HG03521 (cell line): ENCODE measurements around the gene CCDC172.
"Not testable (repeated sequence)": the region's sequence is repeated elsewhere in the genome, so short reads cannot be mapped to it uniquely, and the experiment has no call there.

Experiments used
- ATAC-seq: cut with Tn5 transposase; IDR thresholded peaks from one replicate; pipeline ENCODE4 v1.9.1; 2021; ENCODE audit warnings: mild to moderate bottlenecking, moderate library complexity; ENCODE audit not compliant: unreplicated experiment

The CCDC172 gene

DNA sequence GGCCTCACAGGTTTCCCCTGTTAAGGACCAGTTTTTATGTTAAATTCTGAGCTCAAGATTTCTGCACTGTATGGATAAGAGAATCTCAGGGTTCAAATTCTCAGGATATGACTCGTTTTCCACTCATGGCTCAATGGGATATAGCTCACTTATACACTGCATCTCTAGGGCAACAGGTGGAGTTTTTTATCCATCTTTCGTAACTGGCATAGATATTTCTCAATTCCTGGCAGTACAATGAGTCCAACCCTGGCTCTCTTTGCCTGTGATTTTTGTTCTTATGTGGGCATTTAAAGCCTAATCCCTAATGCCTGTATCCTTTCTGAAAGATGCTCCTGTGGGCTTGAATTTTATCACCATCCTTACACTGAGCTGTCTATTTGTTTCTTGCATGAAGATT, 7.6 kb downstream of the CCDC172 start:
- ATAC-seq, result no peak

DNA sequence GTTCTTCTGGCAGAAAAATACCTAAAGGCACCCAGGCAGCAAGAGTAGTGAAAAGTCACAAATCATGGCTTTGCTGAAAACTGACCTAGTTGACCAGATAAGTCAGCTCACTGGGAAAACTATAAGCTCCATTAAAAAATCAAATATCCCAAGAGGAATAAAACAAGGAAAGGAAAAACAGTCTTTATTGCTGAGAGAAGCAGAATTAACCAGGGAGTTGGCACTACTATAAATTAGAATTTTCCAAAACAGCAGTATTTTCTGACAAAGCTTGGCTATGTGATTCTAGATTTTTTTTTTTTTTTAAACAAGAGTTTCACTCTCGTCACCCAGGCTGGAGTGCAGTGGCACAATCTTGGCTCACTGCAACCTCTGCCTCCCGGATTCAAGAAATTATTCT, 12.6 kb downstream of the CCDC172 start:
- no peak for ATAC-seq

DNA sequence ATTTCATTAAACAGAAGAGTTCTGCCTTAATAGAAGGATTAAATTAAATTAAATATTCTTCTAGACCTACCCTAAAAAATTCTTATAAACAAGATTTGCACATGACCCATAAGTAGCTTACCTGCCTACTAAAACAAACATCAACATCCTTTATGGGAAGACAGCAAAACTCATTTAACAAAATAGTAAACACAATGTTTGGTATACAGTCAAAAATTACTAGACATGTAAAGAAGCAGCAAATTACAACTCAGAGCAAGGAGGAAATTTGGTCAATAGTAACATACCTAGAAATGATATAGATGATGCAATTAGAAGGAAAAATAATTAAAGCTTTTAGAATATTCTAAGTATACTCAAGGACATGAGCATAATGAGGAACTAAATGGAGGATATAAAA, 27.9 kb downstream of the CCDC172 start:
- no peak for ATAC-seq

DNA sequence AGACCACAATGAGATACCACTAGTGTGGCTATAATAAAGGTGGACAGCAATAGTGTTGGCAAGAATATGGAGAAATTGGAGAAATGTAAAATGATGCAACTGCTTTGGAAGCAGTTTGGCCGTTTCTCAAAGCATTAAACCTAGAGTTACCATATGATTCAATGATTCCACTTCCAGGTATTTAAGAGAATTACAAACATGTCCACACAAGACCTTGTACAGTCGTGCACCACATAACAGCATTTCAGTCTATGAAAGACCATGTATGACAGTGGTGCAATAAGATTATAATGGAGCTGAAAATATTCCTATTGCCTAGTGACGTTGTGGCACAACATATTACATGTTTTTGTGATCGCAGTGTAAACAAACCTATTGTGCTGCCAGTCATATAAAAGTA, 29.6 kb downstream of the CCDC172 start:
- no peak for ATAC-seq

DNA sequence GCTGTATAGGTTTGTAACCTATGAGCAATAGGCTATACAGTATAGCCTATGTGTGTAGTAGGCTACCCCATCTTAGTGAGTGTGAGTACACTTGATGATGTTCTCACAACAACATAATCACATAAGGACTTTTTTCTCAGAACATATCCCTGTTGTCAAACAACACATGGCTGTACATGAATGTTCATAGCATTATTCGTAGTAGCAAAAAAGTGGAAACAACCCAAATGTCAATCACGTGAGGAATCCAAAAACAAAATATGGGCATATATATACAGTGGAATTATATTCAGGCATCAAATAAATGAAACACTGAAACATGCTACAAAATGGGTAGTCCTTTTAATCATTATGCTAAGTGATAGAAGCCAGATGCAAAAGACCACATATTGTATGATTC, 31.1 kb downstream of the CCDC172 start:
- ATAC-seq, result no peak

DNA sequence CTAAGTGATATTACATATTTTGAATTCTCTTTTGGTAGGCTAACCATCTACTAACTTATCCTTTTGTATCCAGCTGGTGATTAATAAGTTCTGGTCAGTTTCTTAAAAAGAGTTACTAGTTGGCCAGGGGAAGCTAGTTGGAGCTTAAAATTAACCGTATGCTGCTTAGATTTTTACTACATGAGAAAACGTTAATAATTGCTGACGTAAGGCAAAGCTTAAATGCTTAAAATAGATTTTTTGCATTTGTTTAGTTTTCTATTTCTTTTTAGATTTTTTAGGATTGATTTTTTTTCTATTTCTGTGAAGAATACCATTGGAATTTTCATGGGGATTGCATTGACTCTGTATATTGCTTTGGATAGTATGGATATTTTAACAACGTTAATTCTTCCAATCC, 32.6 kb downstream of the CCDC172 start:
- no peak for ATAC-seq

DNA sequence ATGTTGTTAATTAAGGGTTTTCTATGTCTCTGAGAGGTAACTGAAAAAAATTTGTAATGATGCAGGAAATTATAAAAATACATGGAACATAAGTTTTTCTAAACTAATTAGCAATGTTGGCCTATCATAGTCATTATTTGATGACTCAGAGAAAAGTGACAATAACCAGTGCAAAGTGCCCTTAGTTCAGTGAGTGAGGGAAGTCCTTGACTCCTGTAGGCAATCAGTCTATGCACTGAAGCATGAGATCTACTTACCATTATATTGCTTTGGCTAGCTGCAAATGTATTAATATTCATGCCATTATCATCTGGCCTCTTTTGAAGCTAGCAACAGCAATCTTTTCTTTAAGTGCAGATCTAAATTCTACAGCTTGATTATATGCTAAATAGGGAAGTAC, 40.6 kb downstream of the CCDC172 start:
- ATAC-seq, result no peak

DNA sequence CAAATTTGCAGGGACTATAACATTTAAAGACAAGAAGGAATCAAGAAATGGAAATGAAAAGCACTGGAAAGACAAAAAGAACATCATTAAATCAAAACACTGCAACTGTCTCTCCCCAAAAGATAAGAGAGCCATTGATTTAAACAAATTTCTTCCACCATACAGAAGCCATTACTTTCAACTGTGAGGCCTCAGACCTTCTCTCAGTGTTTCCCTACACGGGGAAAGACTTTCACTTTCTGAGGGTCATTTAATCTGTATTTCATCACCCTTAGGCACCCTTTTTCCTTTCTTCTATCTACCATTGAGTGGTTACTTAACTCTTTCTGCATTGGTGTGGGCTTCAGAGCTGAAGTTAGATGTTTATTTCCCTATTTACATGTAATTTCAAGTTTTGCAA, 47.5 kb downstream of the CCDC172 start:
- no peak for ATAC-seq

DNA sequence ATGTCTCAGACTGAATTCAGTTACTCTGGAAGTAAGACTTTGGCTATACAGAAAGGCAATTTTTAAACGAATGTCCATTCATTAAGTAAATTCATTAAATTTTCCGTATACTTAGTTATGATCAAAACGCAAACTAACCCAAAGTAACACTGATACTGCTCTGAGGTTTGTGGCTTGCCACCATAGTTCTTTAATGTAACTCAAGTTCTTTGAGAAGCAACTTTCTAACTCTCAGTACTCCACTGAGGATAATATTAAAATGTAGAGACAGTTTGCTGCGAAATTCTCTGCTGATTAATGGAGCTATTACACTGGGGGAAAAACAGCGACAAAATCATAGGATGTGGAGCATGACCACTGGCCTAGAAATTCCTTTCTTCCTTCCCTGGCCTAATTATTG, 58.0 kb downstream of the CCDC172 start:
- ATAC-seq, result no peak

DNA sequence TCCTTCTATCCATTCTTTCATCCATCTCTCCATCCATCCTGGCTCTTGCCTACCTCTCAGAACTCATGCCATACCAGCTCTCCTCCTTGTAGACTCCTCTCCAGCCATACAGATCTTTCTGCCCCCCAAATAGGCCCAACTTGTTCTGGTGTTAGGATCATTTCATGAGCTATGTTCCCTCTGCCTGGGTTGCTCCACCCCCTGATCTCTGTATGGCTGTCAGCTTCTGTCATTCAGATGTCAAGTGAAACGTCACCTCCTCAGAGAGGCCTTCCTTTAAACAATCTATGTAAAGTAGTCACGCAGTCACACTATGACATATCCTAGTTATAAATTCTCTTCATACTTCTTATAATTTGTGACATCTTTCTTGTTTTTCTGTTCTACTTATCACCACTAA, 61.1 kb downstream of the CCDC172 start:
- ATAC-seq, result no peak

DNA sequence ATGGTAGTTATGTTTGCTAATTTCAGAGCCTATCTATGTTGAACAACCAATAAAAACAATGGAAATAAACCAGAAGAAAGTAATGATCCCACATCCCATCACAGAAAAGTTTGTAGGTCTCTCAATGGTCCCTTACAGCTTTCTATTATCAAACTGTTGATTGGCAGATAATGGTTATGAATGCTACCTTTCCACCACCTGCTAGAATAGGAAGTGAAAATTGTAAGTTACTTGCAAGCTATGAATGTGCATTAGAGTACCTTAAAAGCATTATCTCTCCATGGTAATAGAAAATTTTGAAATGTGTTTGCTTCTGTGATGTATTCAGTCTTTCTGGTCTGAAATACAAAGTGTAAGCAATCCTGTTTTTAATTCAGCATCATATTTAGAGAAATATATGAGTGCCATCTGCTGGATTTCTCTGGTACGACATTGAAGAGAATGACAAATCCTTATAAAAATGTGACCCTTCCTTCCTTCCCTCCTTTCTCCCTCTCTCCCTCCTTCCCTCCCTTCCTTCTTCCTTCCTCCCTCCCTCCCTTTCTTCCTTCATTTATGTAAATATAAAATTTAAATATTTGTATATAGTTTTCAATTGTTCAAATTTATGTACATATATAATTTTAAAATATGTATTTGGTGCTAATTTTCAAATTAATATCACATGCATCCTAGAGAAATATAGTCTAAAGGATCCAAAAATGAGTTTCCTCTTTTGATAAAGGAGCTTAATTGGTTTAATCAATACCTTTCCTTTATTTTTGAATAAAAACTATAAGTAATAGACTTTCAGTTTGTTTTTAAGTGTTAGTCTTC, 62.0 kb downstream of the CCDC172 start:
- ATAC-seq, result no peak

DNA sequence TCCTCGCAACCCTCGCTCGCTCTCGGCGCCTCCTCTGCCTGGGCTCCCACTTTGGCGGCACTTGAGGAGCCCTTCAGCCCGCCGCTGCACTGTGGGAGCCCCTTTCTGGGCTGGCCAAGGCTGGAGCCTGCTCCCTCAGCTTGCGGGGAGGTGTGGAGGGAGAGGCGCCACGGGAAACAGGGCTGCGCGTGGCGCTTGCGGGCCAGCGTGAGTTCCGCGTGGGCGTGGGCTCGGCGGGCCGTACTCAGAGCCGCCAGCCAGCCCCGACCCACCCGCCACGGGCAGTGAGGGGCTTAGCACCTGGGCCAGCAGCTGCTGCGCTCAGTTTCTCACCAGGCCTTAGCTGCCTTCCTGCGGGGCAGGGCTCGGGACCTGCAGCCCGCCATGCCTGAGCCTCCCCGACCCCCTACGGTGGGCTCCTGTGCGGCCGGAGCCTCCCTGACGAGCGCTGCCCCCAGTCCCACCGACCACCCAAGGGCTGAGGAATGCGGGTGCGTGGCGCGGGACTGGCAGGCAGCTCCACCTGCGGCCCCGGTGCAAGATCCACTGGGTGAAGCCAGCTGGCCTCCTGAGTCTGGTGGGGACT, 69.1 kb downstream of the CCDC172 start:
- ATAC-seq, result not testable (repeated sequence)

DNA sequence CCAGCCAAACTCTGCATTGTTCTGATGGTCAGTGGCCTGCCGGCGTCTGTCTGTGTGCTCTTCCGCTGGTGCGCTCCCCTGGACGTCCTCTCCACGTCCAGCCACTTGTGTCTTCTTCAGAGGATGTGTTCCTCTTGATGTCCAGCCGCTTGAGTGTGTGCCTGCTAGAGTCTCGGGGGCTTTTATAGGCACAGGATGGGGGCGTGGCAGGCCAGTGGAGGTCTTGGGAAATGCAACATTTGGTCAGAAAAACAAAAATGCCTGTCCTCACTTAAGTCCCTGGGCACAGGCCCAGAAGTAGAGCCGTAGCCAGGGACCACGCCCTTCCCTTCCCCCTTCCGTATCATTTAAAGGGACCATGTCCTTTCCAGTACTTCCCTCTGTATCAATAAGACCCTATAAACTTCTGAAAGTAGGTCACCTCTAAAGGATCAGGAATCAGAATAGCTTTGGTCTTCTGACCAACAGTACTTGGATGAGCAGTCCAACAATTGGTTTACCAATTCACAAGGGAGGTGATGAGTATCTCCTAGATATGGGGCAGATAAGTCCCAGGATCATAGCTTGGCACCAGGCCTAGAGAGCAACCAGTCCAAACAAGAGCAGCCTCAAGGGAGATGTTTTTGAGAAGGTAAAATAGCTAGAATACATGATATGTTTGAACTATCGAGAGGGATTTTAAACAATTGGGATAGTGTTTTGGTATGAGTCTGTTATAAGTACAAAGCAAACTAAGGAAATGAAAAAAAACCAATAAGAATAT, 71.2 kb downstream of the CCDC172 start:
- no peak for ATAC-seq

DNA sequence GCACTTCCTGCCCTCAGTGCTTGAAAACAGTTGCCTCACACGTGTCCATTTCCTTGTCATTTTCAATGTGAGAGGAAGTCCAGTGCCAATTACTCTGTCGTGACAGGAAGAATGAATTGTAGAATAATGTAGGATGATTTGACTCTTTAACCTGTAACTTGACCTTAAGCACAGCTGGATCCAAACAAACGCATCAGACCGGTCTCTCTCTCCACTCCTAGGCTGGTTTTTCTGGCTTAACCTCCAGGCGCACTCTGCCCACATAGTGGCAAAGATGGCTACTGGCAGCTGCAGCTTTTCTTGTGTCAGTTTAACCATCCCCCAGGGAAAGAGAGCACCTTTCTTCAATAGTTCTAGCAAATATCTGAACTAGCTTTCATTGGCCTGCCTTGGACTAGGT, 74.0 kb downstream of the CCDC172 start:
- ATAC-seq, result no peak

DNA sequence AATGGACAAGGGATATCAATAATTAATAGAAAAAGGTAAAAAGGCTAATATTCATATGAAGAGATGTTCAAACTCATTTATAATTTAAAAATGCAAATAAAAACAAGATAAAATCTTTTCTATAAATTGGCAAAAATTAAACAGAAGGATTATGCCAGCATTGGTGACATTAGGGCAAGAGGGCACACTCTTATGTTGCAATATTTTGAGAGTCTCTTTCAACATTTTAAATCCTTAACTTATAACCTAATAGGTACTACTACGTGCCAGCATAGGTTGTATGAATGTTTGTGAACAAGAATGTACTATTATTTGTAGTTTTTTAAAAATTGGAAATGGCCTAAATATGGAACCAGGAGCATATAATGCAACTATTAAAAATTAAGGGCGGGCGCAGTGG, 78.6 kb downstream of the CCDC172 start:
- no peak for ATAC-seq

DNA sequence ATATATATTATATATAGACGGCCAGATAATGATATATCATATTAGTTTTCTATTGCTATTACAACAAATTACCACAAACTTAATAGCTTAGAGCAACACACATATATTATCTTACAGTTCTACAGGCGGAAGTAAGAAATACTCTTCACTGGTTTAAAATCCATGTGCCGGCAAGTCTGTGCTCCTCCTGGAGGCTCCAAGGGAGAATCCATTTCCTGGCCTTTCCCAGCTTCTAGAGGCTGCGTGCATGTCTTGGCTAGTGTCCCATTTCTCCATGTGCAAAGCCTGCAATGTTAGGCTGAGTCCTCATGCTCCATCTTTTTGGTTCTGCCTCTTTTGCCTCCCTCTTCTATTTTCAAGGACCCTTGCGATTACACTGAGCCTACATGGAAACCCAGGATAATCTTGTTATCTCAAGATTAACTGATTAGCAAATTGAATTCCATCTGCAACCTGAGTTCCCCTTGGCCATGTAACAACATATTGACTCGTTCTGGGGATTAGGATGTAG, 79.5 kb downstream of the CCDC172 start:
- no peak for ATAC-seq

DNA sequence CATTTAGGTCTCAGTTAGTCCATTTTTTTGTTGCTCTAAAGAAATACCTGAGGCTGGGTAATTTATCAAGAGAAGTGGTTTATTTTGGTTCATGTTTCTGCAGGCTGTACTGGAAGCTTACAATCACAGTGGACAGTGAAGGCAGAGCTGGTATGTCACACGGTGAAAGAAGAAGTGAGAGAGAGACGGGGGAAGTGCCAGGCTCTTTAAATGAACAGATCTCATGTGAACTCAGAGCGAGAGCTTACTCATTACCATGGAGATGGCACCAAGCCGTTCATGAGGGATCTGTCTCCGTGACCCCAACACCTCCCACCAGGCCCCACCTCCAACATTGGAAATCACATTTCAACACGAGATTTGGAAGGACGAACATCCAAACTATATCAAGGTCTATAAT, 84.5 kb downstream of the CCDC172 start:
- ATAC-seq, result no peak

DNA sequence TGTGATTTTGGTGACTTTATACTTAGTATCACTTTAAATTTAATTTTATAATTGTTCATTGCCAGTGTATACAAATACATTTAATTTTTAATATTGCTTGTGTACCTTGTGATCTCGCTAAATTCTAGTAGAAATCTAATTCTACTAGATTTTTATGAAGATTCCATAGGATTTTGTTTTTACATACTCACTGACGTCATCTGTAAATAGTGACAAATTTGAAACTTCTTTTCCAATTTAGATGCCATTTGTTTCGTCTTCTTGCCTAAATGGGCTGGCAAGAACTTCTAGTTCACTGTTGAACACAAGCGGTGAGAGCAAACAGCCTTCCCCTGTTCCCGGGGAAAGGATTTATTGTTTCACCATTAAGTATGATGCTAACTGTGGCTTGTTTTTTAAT, 86.1 kb downstream of the CCDC172 start:
- ATAC-seq, result no peak

DNA sequence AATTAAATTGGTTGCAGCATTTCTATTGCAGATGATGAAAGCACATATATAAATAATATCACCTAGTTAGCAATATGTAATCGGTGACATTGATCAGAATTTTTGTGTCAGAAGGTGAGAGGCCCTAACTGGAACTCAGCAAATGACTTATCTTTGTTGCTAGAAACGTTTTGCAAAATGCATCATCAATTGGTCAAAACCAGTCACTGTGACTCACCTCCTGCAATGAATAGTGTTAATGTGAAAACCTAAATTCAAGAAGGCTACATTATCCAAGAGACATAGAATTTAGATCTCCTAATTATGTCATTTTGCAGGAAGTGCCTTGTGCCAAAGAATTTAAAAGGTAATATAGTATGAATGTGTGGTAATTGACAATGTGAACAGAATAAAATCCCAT, 93.6 kb downstream of the CCDC172 start:
- no peak for ATAC-seq

DNA sequence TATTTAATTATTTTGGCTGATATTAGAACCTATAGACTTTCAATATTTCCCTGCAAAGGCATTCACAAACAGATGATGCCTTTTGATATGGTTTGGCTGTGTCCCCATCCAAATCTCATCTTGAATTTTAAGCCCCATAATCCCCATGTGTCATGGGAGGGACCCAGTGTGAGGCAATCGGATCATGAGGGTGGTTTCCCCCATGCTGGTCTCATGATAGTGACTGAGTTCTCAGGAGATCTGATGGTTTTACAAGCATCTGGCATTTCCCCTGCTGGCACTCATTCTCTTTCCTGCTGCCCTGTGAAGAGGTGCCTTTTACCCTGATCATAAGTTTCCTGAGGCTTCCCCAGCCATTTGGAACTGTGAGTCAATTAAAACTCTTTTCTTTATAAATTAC, 94.1 kb downstream of the CCDC172 start:
- no peak for ATAC-seq

DNA sequence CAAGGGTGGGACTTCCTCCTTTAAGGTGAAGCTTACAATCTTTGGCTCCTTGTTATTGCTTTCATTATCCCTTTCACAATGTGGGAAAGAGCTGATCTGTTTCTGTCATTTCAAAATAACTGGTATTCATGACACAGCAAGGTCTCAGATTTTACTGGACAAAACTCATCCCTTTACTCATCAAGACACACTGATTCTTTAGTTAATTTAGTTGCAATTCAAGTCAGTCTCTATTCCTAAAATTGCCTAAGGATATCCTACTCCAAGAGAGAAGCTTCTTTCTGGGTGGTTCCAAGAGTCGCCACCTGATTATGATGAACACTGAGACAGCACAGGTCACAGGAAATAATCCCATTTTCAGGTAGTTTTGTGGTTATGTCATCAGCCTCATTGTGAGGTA, 97.6 kb downstream of the CCDC172 start:
- ATAC-seq, result no peak

DNA sequence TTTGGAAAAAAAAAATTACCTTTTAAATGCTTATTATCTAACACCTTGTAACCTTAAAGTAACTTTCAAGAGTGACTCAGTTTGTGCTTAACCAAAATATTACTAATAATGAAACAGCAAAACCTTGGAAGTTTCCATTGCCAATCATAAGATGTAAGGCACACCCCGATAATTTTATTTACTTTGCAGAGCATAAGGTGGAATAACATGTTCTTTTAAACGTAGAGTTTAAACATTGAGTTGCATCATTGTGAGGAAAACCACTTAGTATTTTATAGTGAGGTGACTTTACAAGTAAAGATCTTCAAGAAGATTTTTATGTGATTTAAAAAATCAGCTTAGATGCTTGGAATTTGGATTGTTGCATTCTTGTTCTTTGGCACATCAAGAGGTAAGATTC, 103.4 kb downstream of the CCDC172 start, which contains the start of gene PNLIPRP3:
Gene PNLIPRP3, plus strand, starts transcription at position 177 of the 400 bp plus-strand sequence. Its CDS starts 166 bp downstream, at position 343.
- ATAC-seq, result no peak
